HG02970 (cell line): ENCODE results near the gene ZDHHC21.
"Not testable (repeated sequence)": the region's sequence is repeated elsewhere in the genome, so short reads cannot be mapped to it uniquely, and the experiment has no call there.

Experiments
- ATAC-seq: cut with Tn5 transposase; IDR thresholded peaks from one replicate; pipeline ENCODE4 v1.9.1; 2021; ENCODE audit warnings: mild to moderate bottlenecking, moderate library complexity, moderate number of reproducible peaks; ENCODE audit not compliant: unreplicated experiment, low FRiP score

The ZDHHC21 gene

DNA sequence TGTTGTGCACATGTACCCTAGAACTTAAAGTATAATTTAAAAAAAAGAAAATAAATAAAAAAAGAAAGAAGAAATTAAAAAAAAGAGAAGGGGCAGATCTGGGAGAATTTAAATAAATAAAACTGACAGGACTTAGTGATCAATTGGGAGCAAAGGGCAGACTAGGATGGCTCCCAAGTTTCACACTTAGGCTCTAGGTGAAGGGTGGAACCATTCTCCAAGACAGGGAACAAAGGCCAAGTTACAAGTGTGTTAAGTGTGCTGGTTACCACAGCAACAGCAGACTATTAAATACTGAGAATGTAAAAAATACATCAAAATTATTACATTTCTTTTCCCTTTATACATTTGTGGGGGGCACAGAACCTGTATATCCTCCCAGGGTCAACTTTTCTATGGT is 7.1 kb downstream of the ZDHHC21 start:
- ATAC-seq, result no peak

DNA sequence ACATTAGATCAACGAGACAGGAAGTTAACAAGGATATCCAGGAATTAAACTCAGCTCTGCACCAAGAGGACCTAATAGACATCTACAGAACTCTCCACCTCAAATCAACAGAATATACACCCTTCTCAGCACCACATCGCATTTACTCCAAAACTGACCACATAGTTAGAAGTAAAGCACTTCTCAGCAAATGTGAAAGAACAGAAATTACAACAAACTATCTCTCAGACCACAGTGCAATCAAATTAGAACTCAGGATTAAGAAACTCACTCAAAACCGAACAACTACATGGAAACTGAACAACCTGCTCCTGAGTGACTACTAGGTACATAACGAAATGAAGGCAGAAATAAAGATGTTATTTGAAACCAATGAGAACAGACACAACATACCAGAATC is 10.6 kb downstream of the ZDHHC21 start:
- not testable (repeated sequence) for ATAC-seq

DNA sequence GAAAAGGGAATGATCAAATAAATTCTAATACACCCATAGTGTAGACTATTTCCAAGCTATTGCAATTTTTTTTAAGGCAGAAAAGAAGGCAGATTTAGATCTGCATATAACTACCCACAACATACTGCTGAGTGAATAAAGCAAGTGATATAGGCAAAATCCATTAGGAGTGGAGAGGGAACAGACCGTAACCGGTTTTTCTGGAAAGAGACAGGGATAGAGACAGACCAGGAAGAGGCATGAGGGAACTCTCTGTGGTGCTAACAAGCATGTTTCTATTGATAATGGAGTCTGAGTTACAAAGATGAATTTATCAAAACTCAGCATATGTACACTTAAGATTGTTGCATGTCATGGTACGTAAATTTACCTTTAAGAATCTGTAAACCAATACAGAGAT is 14.5 kb downstream of the ZDHHC21 start:
- ATAC-seq, result no peak

DNA sequence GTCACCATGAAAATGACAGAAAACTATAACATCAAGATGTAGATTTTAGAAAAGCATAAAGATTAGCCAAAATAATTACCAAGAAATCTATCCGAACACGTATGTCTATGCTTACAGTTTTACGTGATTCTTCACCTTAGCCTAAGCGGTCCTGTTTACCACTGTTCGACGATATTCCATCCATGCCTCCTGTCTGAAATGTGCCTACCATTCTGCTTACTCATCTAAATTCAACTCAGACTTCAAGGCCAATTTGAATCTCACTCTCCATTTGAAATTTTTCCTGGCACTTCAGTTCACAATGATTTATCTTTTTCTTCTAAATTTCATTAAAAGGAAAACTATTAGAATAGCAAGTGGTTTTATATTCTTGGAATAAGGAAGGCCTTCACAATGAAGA is 15.4 kb downstream of the ZDHHC21 start:
- no peak for ATAC-seq

DNA sequence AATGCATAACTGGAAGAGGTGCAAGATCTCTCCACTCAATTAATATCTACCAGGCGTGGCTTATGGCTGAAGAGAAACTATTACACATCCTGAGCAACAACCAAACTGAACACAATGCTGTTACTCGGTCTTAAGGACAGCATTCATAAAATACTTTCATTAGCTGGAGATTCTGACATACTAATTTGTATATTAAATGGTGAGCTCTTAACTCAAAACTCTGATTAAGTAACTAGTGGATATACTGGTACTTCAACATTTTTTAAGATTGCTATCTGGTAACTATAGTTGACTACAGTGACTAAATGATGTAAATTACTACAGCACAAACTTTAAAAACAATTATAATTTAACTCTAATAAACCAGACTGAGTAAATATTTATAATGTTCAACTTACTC is 15.8 kb downstream of the ZDHHC21 start:
- ATAC-seq, result no peak

DNA sequence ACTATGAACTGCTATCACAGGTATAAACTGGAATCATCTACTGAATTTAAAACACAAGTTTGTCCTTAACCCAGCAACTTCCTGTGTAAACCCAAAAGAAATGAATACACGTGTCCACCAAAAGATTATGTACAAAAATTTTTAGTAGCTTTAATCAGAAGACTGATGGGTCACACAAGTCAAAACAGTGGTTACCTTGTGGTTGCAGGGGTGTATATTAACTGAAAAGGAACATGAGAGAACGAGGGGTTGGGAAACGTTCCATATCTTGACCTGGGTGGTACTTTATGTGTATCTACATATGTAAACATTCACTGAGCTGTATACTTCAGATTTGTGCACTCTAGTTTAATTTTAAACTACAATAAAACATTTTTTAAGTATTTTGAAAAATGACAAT is 18.6 kb downstream of the ZDHHC21 start:
- ATAC-seq, result no peak

DNA sequence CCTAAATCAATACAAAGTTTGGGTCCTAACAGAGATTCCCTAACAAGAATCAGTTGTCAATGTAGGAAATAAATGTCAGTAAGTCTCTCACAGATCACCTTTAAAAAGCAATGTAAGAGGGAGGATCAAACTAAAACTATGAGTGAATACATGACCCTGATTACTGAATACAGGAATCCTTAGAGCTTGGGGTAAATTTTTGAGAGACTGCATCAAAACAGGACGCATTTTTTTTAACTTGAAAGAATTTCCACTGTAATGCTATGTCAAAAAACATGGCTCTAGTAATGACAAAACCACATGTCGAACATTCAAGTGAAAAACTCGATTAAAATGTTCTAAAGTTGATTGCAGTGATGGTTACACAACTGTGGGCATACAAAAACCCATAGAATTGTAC is 21.9 kb downstream of the ZDHHC21 start:
- no peak for ATAC-seq

DNA sequence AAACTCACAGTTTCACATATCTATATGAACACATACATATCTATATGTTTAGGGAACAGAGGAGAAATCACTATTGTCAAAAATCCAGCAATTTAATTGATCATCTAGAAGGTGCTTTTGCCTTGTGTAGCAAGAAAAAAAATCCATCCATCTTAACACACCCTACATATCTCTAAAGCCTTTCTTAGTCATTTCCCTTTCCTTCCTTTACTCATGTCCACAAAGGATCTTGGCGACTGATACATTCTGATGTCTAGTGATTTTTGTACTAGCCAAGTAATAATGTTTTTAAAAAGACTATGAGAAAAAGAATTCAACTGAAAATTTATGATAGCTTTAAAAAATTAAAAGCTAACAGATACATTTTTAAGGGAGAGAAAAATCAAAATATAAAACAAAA is 22.5 kb downstream of the ZDHHC21 start:
- ATAC-seq, result no peak

DNA sequence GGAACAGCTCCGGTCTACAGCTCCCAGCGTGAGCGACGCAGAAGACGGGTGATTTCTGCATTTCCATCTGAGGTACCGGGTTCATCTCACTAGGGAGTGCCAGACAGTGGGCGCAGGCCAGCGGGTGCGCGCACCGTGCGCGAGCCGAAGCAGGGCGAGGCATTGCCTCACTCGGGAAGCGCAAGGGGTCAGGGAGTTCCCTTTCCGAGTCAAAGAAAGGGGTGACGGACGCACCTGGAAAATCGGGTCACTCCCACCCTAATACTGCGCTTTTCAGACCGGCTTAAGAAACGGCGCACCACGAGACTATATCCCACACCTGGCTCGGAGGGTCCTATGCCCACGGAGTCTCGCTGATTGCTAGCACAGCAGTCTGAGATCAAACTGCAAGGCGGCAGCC is 29.2 kb downstream of the ZDHHC21 start:
- not testable (repeated sequence) for ATAC-seq

DNA sequence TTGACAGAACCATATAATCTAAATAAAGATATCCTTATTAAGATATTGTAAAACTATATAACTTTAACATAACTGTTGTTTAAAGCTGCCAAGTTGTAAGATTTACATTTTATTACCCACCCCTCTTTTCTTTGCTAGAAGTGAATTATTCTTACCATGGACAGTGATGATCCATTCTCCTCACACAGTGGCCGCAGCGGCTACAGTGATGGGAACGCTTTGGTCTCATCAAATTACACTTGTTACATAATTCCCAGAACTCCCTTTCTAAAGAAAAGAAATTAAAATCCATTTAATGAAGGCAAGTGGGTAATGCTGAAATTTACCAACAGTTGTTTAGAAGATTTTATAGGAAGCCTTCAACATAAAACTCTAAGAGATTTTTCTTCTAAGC is 31.2 kb downstream of the ZDHHC21 start:
- ATAC-seq, result no peak

DNA sequence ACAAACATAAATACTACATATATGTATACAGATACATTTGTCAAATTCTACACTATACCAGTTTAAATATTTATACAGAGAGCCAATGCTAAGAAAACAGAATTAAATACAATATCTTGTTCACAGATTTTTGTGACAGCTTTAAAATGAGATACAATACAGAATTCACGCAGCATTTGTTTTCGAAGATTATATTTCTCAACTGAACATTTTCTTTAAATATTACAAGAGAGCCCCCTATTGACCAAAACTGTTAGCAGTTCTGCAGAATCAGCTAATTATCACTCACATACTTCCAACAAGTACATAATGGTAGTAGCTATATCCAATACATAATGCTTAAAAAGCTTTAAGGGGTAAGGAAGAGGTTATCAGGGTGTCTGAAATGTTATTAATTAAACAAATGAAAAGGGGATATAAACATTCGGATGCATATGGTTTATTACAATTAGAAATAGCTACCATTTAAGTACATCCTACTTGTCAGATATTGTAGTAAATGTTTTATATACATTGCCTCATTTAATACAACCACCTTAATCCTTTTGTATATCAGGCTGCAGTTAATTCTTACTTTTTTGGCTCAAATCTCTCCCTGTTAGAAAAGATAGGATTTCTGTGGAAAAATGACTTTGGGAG is 31.7 kb downstream of the ZDHHC21 start:
- ATAC-seq, result no peak

DNA sequence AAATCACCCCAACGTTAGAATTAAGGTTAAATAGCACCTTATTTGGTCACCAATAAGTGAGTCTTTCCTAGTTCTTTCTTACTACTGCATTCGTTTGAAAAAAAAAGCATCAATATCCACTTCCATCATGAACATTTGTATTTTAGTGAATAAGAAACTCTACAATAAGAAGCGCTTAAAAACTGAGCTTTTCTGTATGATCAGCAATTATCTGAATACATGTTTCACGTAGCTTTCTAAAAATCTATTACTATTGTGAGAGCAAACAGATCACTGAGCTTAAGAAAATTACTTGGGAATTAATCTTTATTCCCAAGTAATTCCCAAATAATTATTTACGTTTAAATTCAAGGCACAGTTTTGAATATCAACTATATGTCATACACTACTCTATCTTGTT is 32.5 kb downstream of the ZDHHC21 start:
- ATAC-seq, result no peak

DNA sequence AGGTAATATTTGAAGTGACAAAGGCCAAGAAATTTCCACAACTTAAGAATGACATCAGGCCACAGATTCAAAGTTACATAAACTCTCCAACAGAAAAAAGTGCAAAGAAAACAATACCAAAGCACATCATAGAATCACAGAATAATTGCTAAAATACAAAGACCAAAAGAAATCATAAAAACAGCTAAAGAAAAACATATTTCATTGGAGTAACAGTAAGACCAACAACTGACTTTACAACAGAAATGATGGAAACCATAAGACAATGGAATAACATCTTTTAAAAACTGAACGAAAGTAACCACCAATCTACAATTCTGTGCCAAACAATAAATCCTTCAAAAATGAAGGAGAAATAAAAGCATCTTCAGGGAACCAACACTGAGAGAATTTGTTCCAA is 38.3 kb downstream of the ZDHHC21 start:
- no peak for ATAC-seq

DNA sequence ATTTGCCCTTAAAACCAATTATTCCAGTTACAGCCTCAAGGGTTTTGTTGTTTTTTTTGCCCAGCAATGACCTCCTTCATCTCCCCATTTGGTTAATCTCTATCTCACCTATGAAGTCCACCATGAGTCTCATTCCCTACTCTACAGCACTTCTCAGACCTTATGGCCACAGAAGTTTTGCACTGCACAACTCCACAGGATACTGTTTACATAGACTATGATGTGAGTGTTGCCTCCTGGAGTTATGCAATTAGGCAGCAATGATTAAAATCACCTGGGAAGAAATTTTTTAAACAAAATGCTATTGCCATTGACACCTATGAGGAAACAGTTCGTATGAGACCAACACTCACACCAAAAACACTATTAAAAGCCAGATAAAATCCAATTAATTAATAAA is 39.7 kb downstream of the ZDHHC21 start:
- ATAC-seq, result no peak

DNA sequence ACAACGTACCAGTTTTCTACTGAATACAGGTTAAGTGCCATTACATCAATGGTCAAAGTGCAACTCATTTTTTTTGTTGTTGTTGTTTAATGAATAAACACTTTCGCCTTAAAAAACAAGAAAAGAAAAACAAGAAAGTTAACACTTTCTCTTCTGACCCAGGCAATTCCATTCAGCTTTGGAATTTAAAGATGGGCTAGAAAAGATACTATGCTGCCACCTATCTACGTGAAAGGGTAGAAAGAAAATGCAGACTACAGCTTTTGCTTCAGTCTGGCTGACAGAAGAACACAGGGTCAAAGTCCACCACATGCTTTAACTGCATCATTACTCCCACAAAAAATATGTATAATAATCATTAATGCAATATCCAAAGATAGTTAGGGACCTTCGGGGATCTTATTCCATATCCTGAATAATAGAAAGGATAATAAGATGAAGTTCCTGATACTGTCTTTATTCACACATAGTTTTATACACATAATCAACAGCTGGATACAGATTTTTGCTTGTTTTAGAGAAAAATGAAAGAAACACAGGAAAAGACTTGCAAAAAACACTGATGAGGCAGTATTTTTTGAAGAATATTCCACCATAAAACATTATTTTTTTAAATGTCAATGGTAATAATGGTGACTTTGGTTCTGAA is 40.4 kb downstream of the ZDHHC21 start:
- ATAC-seq, result no peak

DNA sequence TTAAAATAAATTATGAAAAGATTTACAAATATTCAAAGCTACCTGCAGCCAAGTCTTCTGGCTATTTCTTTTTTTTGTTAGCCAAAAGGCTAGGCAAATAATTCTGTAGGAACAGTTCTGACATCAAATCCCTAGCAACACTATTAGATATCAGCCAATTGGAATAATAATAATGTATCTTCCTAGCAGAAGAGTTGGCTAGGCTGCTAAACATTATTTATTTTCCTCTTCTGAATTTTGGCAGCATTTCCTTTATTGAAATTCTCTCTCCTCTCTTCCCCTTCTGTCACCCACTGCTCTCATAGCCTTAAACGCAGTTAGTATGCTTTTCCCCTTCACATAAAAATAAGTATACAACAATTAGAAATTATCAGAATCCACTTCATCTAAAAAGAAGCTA is 42.6 kb downstream of the ZDHHC21 start:
- no peak for ATAC-seq

DNA sequence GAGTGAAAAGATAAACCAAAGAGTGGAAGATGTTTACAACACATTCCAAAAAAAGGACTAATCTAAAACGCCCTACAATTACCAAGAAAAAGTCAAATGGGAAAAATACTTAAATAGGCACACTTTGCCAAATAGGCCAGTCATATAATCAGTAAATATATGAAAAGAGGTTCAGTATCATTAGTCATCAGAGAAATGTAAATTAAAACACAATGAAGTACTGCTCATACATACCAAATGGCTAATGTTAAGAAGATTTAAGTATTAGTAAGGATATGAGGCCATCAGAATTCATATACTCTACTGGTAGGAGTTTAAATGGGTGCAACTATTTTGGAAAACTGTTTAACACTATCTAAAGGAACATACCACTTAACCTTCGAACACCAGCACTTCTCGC is 47.6 kb downstream of the ZDHHC21 start:
- no peak for ATAC-seq

DNA sequence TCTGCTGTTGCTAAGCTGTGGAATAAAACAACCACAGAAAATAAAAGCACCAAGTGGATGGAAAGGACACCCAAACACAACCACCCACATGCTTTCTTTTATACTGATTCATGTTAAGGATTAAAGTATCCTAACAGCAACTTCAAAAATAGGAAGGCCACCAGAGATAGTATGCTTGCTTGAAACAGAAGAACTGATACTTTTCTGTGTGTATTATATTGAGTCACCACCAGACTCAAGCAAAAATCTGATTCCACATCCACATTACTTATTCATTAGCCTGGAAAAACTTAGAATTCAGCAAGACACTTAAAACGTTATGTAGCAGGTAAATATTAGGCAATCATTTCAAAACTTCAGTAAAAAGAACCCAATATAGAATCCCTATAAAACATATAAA is 52.3 kb downstream of the ZDHHC21 start:
- ATAC-seq, result no peak

DNA sequence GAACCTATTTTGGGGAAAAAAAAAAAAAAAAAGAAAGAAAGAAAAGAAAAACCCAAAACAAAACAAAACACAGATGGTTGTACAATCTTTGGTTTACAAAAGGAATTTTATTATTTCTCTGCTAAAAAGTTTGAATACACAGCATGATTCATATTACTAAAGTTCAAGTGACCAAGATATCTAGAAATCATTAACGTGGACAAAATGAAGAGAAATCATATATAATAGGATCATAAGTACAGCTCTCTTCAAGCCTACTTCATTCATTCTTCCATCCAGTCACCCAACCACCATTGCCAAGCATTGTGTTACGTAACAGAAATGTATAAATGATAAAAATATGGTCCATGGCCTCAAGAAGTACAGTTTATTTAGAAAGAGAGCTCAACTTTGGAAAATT is 52.9 kb downstream of the ZDHHC21 start:
- ATAC-seq, result no peak

DNA sequence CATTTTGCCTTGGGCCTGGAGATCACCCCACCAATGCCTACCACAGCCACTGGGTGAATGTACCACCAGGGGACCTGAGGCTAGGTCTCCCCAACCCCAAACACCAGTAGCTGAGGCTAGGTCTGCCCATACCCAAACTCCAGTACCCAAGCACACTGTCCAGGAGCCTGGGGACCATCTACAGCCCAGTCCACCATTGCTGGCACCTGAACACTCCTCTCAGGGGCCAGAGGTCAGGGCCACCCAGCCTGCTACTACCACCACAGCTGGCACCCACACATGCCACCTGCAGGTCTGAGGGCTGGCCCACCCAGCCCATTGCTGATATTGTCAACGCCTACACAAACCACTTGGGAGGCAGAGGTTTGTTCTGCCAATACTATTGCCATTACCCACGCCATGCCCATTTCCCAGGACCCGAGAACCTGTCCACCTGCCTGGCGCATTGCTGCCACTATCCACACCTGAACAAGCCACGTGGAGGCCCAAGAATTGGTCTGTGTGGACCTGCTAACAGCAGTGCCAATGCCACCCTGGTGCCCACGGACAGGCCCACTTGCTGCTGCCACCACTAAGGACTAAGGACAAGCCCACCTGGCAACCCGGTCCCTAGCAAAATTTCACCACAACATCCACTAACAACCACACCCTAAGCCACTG is 59.2 kb downstream of the ZDHHC21 start:
- ATAC-seq, result no peak

DNA sequence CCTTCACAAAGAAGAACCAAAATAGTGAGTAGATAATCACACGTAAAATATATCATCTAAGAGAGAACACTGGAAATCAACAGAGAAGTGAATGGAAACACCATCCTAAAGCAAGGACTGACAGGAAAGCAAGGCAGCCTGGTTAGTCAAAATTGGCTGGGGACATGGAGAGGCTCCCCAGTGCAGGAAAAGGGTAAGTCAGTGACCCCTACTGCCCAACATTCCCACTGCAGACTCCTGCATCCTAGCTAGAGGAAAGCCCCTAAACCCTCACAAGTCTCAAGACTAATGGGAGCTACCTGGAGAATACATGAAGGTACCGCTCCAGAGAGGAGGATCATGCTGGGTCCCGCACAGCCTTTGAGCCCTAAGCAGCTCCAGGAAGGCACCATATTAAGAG is 60.1 kb downstream of the ZDHHC21 start:
- ATAC-seq, result no peak

DNA sequence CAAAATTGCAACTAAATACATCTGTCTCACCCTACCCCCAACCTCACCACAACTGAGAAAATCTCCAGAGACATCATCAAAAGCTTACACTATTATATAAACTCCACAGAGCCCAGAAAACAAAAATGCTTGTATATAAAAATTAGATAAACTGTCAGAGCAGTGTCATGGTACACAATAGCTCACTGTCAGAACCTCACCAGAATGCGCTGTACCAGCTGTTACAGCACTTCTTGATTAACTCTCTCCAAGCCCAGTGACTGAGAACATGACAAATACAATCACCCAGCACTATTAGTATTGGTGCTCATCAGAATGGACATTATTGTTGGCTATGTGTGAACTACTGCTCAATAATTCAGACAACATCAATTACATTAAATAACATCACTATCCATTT is 65.7 kb downstream of the ZDHHC21 start:
- ATAC-seq, result no peak
